NCI-H748 (cell line): ENCODE measurements around the gene TRPM2.
"Not testable (repeated sequence)": the region's sequence is repeated elsewhere in the genome, so short reads cannot be mapped to it uniquely, and the experiment has no call there.

Source experiments
- DNase-seq: peaks from one replicate; lab custom pipeline; 2025; ENCODE audit not compliant: unreplicated experiment; lab: John Stamatoyannopoulos, UW

Gene TRPM2

DNA sequence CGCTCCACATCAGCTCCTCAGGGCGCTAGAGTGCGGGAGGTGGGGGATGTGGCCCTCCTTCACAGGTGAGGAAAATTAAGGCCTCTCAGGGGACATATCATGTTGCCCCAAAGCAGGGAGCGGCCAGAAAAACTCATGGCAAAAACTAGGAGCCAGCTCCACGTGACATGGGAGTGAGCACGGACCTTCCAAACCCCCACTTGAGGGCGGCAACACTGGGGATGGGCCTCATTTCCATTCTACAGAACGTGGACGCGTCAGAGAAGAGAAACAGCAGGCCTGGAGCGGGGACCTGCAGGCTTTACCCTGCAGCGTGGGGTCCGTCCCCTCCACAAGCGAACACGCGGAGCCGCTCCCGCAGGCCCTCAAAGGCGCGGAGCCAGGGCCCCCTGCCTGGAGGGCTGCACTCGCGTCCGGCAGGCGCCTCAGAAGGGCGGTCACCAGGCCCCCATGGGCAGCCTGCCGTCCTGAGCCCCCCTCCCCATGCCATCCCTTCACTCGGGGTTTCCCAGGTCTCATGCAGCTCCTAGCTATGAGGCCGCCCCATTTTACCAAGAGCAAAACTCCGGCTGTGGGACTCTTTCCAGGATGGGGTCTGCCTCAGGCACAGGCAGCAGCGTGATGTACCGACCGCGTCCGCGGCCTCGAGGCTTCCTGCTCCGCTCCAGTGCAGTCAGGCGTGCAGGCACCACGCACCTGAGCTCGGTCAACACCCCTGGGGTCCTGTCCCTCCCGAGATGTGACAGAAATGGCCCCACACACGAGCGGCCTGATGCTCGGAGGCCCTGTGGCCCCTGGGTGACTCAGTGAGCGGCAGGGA is 19.7 kb upstream of the TRPM2 start:
- DNase-seq, result peak; percentile 7

GRCh38 chr21:44334329-44335030 is 18.9 kb upstream of the TRPM2 start:
- no peak for DNase-seq

DNA sequence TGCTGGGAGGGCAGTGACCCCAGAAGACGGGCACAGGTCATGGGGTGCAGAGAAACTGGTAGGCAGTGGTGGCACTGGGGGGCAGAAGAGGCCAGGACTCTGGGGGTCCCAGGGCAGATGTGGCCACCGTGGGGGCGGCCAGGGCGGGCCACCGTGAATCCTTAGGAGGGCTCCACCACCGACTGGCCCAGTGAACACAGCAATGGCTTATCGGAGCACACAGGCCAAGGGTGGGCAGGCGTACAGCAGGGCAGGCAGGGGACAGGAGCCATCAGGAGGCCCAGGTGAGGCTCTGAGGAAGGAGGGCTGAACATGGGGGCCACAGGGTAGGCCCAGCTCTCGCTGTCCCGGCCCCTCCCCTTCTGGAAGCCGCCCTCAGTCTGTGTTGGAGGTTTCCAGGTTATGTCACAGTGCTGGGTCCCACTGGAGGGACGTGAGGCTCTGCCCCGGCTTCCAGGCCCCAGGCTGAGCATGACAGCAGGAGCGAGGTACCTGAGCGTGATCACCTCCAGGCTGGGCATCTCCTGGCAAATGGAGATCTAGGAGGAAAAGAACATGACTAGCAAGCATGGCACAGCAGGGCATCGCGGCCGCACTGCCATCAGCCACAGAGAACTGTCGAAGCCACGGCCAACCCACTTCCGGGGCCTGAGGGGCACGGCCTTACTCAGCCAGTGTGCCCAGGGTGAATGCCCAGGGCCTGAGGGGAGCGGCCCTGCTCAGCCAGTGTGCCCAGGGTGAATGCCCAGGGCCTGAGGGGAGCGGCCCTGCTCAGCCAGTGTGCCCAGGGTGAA is 18.0 kb upstream of the TRPM2 start:
- no peak for DNase-seq

- DNase-seq, result no peak
Observed at GRCh38 chr21:44337449-44337848, 16.0 kb upstream of the TRPM2 start.

- DNase-seq, result peak; percentile 83
Observed at GRCh38 chr21:44337941-44338895, 15.2 kb upstream of the TRPM2 start.

DNA sequence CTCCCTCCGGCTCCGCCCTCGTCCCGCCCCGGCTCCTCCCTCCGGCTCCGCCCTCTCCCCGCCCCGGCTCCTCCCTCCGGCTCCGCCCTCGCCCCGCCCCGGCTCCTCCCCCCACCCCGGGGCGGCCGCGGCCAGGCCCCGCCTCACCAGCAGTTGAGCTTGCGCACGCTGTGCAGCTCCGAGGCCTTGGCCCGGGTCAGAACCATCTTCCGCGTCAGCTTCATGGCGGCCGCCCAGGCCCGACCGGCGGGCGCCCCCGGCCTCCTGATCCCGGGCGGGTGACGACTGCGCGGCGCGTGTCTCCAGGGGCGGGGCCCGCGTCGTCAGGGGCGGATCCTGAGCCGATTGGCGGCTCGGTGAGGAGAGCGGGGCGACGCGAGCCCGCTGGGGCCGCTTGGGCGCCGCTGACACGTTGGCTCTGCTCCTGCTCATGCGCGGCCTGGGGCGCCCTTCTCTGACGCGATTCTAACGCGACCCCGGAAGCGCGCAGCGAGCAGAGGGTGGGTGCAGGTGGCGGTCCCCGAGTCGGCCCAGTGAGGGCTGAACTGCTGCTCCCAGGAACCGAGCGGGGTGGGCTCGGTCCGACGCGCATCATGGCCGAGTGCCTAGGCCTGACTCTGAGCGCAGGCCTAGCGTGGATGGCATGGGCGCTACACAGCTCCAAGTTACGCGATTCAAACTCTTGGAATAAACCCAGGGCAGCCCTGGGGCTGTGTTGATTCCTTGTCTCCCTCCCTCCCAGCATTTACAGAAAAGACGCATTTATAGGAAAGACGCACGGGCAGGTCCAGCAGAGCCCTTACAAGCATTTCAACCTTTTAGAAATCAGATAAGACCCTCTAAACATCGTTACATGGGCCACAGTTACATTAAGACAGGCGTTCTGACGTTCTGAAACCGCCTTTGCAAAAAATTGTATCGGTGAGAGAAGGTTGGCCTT is 14.2 kb upstream of the TRPM2 start, which contains the start of gene CFAP410:
Gene CFAP410 (minus strand): TSS at position 420 of the 940 bp plus-strand sequence. CDS start 196 bp downstream, at position 224.
- peak; percentile 94 for DNase-seq

DNA sequence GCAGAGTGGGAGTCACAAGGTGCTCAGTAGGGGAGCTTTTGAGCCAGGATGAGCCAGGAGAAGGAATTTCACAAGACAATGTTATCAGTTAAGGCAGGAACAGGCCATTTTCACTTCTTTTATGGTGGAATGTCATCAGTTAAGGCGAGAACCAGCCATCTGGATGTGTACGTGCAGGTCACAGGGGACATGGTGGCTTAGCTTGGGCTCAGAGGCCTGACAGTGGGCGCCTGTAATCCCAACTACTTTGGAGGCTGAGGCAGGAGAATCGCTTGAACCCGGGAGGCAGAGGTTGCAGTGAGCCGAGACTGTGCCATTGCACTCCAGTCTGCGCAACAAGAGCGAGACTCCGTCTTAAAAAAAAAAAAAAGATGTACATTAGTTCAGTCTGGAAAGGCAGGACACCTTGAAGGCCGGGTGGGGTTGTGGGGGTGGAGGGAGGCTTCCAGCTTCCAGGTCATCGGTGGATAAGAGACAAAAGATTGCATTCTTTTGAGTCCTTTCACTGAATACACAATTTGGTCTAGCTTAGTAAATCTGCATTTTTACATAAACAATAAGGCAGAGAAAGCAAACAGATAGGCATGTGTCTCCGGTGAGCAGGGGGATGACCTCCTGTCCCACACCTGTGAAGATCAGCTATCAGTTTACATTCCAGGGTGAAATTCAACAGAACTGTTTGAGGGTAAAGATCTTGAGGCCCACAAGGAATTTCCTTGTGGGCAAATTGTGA is 11.5 kb upstream of the TRPM2 start:
- DNase-seq, result not testable (repeated sequence)

GRCh38 chr21:44342981-44343380 is 10.4 kb upstream of the TRPM2 start:
- DNase-seq, result not testable (repeated sequence)

GRCh38 chr21:44344541-44345183 is 8.8 kb upstream of the TRPM2 start:
- no peak for DNase-seq

- no peak for DNase-seq
Observed at GRCh38 chr21:44345495-44345894, 7.9 kb upstream of the TRPM2 start.

GRCh38 chr21:44347911-44348451 is 5.4 kb upstream of the TRPM2 start:
- DNase-seq, result no peak

DNA sequence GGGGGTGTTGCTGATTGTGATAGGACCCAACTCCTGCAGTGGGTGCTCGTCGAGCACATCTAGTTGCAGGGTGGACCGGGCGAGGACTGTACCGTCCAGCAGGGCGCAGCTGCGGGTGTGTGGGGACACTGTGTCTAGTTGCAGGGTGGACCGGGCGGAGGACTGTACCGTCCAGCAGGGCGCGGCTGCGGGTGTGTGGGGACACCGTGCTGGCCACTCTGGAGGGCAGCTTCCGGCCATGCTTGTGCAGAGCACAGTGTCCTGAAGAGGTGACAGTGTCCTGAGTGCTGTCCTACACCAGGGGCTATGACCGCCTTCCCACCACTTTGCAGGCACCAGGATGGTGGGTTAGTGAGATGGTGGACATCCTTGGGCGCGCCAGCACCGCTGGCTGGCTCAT is 4.6 kb upstream of the TRPM2 start:
- DNase-seq, result no peak

DNA sequence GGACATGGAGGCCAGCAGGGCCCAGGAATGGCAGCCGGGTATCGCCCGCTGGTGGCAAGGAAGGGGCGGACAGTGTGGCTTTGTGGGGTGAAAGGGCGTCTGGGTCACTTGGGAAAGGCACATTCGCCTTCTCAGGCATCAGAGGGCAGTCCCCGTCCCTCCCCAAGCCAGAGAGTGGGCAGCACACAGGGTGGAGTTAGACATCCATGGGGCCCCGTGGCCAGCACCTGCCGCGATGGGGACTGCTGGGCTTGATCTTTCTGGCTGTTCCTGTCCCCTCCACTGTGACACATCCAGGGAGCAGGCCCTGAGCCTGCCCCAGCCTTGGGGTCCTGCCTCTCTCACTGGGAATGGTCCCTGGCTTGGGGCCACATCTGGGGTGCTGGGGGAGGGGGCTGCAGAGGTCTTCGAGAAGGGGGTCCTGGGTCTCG is 4.0 kb upstream of the TRPM2 start:
- no peak for DNase-seq

DNA sequence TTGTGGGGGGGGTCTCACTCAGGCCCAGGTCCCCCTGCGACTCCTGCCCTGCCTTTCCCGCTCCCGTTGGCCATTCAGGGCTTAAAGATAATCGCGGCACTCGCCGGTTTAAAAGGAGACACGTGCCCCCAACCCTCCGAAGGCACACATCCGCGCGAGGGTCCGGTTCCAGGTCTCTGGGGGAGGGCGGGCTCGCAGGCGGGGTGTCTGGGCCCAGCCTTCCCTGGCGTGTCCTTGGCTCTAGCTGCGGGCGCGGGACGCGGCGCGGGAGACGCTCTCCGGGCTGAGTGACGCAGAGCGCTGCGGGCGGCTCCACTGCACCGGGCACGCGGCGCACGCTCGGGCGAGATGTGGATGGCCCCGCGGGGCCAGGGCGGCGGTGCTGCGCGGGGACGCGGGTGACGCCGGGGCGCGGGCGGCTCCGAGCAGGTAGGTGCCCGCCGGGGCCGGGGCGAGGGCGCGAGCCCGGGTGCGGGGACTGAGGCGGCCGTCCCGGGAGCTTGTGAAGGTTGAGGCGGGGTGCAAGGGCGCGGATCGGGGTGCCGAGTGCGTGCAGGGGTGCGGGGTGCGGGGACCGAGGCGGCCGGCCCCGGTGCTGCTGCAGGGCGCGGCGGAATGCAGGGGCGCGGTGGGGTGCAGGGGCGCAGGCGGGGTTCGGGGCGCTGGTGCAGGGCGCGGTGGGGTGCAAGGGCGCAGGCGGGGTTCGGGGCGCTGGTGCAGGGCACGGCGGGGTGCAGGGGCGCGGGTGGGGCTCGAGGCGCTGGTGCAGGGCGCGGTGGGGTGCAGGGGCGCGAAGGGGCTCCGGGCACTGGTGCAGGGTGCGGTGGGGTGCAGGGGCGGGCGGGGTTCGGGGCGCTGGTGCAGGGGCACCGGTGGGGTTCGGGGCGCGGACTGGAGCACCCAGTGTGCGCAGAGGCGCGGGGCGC is 3.3 kb upstream of the TRPM2 start:
- DNase-seq, result no peak

GRCh38 chr21:44350773-44351481 is 2.5 kb upstream of the TRPM2 start:
- no peak for DNase-seq
